ENCODE results near the gene ESD.

ESD gene

DNA sequence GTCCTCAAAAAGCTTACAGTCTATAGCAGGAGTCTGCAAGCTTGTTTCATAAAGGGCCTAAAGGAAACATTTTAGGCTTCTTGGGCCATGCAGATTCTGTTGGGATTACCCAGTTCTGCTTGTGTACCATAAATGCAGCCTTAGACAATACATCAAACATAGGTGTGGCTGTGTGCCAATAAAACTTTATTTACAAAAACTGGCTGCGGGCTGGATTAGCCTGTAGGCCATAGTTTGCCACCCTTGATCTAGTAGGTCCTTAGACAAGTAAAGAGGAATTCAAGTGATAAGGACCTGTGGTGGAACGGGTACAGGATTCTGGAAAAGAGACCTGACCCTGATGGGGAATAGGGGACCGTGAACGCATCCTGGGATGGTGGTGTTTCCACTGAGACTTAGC, 51.9 kb downstream of the ESD start:
- no peak for DNase-seq (ENCODE audit: low spot score)

DNA sequence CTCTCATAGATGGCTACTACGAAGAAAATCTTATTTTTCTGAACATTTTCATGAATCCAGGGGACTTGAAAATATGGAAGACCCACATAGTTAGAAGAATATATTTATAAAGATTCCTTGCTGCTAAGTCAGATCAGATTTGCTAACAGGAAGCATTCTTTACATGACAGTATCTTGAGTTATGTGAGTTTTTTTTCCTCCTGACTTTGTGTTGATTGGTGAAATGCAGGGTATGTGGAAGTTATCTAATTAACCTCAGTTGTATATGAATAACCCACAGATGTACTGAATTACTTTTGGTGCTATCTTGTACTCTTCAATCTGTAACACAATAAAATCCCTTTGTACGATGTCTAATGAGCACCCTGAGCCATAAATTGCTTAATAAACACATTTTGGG, 53.8 kb downstream of the ESD start:
- no peak for DNase-seq (ENCODE audit: low spot score)

DNA sequence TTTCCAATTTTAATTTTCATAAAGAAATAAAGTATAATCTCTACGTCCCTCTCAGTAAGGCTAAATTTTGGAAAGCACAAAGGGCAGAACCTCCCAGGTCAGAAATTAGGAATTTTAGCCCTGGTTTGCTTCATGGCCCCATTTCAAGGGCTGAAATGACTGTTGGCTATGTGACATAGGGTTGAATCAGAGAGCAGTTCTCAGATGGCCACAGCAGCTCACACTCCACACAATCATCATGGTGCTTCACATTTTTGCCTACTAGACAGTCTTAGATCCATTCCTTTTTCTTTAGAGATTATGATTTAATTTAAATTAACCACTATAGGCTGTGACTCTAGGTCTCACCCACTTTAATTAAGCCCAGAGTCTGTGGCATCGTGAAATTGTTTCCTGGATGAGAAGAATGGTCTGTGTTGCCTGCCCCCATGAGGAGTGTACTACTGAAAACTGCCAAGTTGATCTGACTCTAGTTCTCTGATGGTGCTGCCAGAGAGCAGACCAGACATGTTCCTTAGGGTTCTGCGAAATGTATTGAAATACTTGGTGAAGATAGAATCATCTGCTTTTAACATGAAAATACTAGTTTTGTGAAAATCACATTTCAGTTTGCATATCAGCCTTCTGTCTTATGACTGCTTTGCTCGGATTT, 57.4 kb downstream of the ESD start:
- no peak for DNase-seq (ENCODE audit: low spot score)

DNA sequence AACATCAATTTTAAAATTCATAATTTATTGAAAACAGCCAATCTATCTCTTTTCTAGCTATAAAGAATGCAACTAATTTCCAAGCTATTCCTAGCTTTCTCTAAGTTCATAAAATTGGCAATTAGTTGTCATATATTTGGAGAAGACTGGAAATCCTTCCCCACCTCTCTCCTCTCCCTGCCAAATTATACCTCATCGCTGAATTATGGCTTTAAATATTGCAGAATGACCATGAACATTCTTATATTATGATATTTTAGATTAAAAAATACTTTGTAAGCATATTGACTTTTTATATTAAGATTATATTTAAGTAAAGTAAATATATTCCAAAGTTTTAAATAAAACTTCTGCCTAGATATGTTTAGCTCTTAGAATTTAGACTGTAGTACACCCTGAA, 58.2 kb downstream of the ESD start:
- no peak for DNase-seq (ENCODE audit: low spot score)

DNA sequence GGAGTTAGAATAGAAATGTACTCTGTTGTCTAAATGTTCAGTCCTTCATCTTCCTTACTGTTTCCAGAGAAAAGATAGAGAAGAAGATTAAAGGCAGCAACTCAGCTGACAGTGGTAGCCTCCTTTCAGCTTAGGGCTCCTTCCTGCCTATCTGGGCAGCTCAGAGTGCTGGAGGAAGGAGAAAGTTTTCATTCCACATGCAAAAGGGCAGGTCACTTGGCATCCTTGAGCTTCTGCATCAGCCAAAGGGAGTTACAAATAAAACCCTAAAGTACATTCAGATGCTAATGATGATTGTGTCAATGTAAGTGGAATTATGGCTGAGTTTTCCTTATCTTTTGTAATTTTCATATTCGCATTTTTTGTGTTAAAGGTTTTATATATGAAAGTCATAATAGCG, 58.9 kb downstream of the ESD start:
- no peak for DNase-seq (ENCODE audit: low spot score)

DNA sequence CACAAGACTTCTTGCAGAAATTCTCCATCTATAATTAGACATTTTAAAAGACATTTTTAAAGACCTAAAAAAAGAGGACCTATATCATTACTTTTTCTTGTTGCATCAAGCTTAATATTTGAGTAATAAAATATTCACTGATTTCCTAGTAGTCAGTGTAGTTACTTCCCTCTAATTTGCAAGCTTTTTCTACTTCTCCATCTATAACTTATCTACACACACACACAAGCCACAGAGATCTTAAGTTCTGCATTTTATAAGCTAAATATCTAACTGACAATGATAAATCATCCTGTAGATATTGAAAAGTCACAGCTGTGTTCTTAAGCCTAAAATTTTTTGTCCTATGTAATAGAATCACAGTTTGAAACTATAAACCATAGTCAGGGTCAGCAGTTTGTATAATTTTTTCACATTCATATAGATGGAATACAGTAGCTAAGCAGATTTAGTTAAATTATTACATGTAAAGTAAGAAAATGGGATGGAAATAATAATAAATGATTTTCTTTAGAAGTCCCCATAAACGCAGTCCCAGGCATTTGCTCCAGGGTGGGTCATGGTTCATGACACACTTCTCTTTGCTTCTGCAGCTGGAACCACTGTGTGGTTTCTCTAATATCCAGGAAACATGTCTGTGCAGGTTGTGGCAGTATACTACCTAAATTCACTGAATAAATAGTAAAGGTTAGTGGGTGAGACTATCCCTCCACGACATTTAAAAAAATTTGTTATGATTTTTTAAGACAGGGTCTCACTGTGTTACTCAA, 60.2 kb downstream of the ESD start:
- DNase-seq (ENCODE audit: low spot score): no peak

DNA sequence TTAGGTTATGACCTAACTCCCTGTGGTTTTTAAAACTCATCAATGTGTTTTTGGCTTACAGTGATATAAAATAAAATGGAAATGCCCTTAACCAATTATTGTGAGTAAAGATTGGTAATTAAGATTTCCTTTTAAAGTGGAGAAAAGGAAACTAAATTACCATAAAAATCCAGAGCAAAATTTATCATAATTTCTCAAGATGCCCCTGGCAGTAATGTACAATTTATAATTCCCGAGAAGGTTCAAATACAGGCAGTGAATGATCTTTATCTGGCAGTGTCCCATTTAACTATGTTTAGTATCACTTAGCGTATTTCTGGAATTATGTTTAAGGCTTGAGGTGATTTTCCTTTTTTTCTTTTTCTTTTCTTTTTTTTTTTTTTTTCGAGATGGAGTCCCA, 61.5 kb downstream of the ESD start:
- no peak for DNase-seq (ENCODE audit: low spot score)

DNA sequence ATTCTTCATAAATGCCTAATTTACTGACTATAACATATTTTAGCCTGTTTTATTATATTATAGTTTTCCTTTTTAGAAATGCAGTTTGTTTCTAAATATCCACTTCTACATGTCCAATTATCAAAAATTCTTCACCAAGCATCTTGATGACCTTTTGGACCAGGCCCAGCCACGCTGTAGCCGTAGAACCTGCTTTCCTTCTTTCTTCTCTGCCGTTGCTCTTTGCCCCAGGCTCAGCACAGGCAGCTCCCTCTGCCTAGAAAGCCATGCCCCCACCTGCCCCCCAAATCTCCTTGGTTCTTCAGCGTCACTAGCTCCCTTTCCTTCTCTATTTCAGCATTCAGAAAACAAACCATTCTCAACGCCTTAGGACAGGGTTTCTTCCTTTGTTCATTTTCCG, 65.4 kb downstream of the ESD start:
- DNase-seq (ENCODE audit: low spot score): no peak

DNA sequence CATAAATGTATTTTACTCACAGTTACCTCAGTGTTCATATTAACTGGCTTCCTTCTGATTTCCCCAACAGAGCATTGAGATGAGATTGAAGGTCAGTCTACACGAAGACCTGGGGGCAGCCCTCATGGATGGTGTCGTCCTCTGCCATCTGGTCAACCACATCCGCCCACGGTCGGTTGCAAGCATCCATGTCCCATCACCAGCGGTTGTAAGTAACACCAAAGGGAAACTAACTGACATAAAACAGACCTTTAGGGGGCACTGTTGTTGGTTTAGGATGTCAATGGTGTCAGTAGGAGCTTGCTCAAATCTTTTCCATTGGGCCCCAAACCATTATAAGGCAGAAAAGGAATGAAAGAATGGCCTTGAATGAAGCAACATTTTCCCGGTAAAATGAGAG, 68.2 kb downstream of the ESD start:
- no peak for DNase-seq (ENCODE audit: low spot score)

DNA sequence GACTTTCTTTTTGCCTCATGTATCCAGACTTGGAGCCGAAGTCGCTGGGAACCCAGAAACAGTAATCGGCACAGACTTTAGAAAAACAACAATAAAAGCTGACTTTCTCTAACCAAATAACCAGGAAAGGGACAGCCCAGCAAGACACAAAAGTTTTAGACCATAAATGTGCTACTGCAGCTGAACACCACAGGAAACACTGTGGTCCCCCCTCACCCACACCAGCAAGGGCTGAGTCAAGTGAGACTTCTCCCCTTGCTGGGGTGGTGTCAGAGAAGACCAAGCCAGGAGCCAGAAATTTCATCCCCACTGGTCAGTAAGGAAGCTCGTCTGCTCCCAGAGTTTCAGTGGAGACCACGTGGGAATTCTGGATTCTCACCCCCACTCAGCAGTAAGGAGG, 70.6 kb downstream of the ESD start:
- no peak for DNase-seq (ENCODE audit: low spot score)

All from AG08395 (cell line).